Right atrium auricular region (tissue), 2 donors: Measurements from ENCODE around the gene H2AZ2. TPM values are rescaled to one million over a fixed set of nuclear protein-coding genes. Genes with fewer than 3 reads are reported as not detected.

Experiments
- DNase-seq: peaks from one replicate; pipeline ENCODE4 v3.0.0-alpha.2; 2019; ENCODE audit warnings: low spot score
- H3K27ac ChIP-seq, 2 donors: fragments of 200-600 bp; sonication (generic); 1 replicate in 1 of 2; 2 replicates in 1 of 2; pipeline ENCODE4 v1.5.1; 2016 to 2019
- H3K27me3 ChIP-seq, 2 donors: fragments of 200-600 bp; sonication (generic); one replicate each; pipeline versions ENCODE4 v1.5.1 to v1.6.0; 2017 to 2019
- H3K36me3 ChIP-seq: fragments of 200-600 bp; sonication (generic); one replicate; pipeline ENCODE4 v1.5.1; 2016
- H3K4me1 ChIP-seq, 2 donors: fragments of 200-600 bp; sonication (generic); one replicate each; pipeline versions ENCODE4 v1.5.1 to v1.6.0; 2017 to 2019
- H3K4me3 ChIP-seq, 2 donors: fragments of 200-600 bp; sonication (generic); 1 replicate in 1 of 2; 2 replicates in 1 of 2; pipeline ENCODE4 v1.5.1; 2017 to 2019; ENCODE audit warnings: mild to moderate bottlenecking in 1 of 2, moderate library complexity in 1 of 2
- H3K9me3 ChIP-seq, 2 donors: fragments of 200-600 bp; sonication (generic); one replicate each; pipeline ENCODE4 v1.5.1; 2019
- CTCF ChIP-seq, 2 donors: fragments of 200-600 bp; sonication (generic); IDR thresholded peaks; one replicate each; pipeline ENCODE4 v1.5.1; 2019; ENCODE audit warnings: antibody characterized with exemption in 2 of 2
- total RNA-seq, 2 donors: library from RNA; depleted of rRNA; stranded (reverse); fragments of >200 nt; gene quantifications; one replicate each; pipeline ENCODE4 v1.1.0, GENCODE V29; 2016

Gene H2AZ2
- total RNA-seq, 2 donors from 2014 or later, result 171 to 175 TPM

- Histone ChIP-seq H3K27ac (no peak overlapping the region), H3K9me3 (no peaks in the 10 kb centered on the region), H3K27me3 (no peaks in the 10 kb centered on the region), H3K36me3 (peaks cover 49% of the 10 kb centered on the region), H3K4me1 (peaks cover 0 to 7% of the 10 kb centered on the region in 2 donors), H3K4me3 (no peak overlapping the region)
- no peak for TF ChIP-seq CTCF (IDR thresholded peaks at IDR 0.05)
- DNase-seq, result no peak
Measured at GRCh38 chr7:44838751-44839150, 9.1 kb downstream of the H2AZ2 start.

- Histone ChIP-seq H3K4me1 (no peaks in the 10 kb centered on the region), H3K27me3 (no peaks in the 10 kb centered on the region), H3K9me3 (no peaks in the 10 kb centered on the region), H3K27ac (no peak overlapping the region), H3K4me3 (no peak overlapping the region), H3K36me3 (peaks cover 44% of the 10 kb centered on the region)
- peak; percentile 13 for DNase-seq
- TF ChIP-seq CTCF (IDR thresholded peaks at IDR 0.05), result no peak
Measured at GRCh38 chr7:44827567-44827966, 20.3 kb downstream of the H2AZ2 start.

- no peak overlapping the region for H3K27ac ChIP-seq
- H3K36me3 ChIP-seq, result peaks cover 22% of the 10 kb centered on the region
- no peaks in the 10 kb centered on the region for H3K9me3 ChIP-seq
- peak; percentile 38 for DNase-seq
- no peak overlapping the region for H3K4me3 ChIP-seq
- no peaks in the 10 kb centered on the region for H3K27me3 ChIP-seq
- no peak for TF ChIP-seq CTCF (IDR thresholded peaks at IDR 0.05)
- no peaks in the 10 kb centered on the region for H3K4me1 ChIP-seq
Measured at GRCh38 chr7:44824894-44825526, 22.9 kb downstream of the H2AZ2 start.

GRCh38 chr7:44823255-44823781, 24.6 kb downstream of the H2AZ2 start:
- Histone ChIP-seq H3K27me3 (no peaks in the 10 kb centered on the region), H3K9me3 (no peaks in the 10 kb centered on the region), H3K4me1 (no peaks in the 10 kb centered on the region), H3K4me3 (no peak overlapping the region), H3K36me3 (peaks cover 9% of the 10 kb centered on the region), H3K27ac (no peak overlapping the region)
- TF ChIP-seq CTCF (IDR thresholded peaks at IDR 0.05), result no peak
- DNase-seq, result no peak

- H3K36me3 ChIP-seq, result no peaks in the 10 kb centered on the region
- no peak overlapping the region for H3K27ac ChIP-seq
- no peaks in the 10 kb centered on the region for H3K4me1 ChIP-seq
- no peak for TF ChIP-seq CTCF (IDR thresholded peaks at IDR 0.05)
- no peaks in the 10 kb centered on the region for H3K9me3 ChIP-seq
- H3K27me3 ChIP-seq, result no peaks in the 10 kb centered on the region
- no peak for DNase-seq
- no peak overlapping the region for H3K4me3 ChIP-seq
Measured at GRCh38 chr7:44819292-44819691, 28.6 kb downstream of the H2AZ2 start.

GRCh38 chr7:44814919-44815318, 33.0 kb downstream of the H2AZ2 start:
- Histone ChIP-seq H3K27ac (no peak overlapping the region), H3K9me3 (no peaks in the 10 kb centered on the region), H3K36me3 (no peaks in the 10 kb centered on the region), H3K4me1 (no peaks in the 10 kb centered on the region), H3K4me3 (no peak overlapping the region), H3K27me3 (no peaks in the 10 kb centered on the region)
- no peak for TF ChIP-seq CTCF (IDR thresholded peaks at IDR 0.05)
- no peak for DNase-seq
